Fibroblast of lung (primary cell): ENCODE data around the gene NCAPD2. TPM values are rescaled to one million over a fixed set of nuclear protein-coding genes. Genes with fewer than 3 reads are reported as not detected.
"Not testable (repeated sequence)": the region's sequence is repeated elsewhere in the genome, so short reads cannot be mapped to it uniquely, and the experiment has no call there.

Experiments
- DNase-seq, 2 donors: peaks; one replicate each; pipeline versions ENCODE4 v3.0.0 to v3.0.0-alpha.2; 2010; ENCODE audit warnings: low read depth in 2 of 2
- H2AFZ ChIP-seq: 2 replicates; pipeline ENCODE4 v1.5.1; 2012; ENCODE audit warnings: low read length, control low read depth, inconsistent platforms
- H3K27ac ChIP-seq: 2 replicates; pipeline ENCODE4 v1.5.1; 2011; ENCODE audit warnings: low read length, control low read depth; ENCODE audit not compliant: insufficient read depth
- H3K27me3 ChIP-seq: 2 replicates; pipeline ENCODE4 v1.5.1; 2011; ENCODE audit warnings: mild to moderate bottlenecking, low read length; ENCODE audit not compliant: control insufficient read depth, insufficient read depth
- H3K36me3 ChIP-seq: 2 replicates; pipeline ENCODE4 v1.5.1; 2011; ENCODE audit warnings: low read length; ENCODE audit not compliant: control insufficient read depth, insufficient read depth
- H3K4me1 ChIP-seq: 2 replicates; pipeline ENCODE4 v1.5.1; 2011; ENCODE audit warnings: low read length; ENCODE audit not compliant: control insufficient read depth, insufficient read depth; ENCODE audit errors: extremely low read depth
- H3K4me2 ChIP-seq: 2 replicates; pipeline ENCODE4 v1.5.1; 2011; ENCODE audit warnings: low read length, control low read depth; ENCODE audit not compliant: insufficient read depth; ENCODE audit errors: extremely low read depth
- H3K4me3 ChIP-seq, 4 experiments: fragments of 200-600 bp in 1 of 4; sonication (generic) in 1 of 4; replicated peaks in 1 of 4; 2 replicates each; pipeline ENCODE4 v1.5.1; 2011 to 2016; ENCODE audit warnings: low read length in 4 of 4, low read depth in 3 of 4, mild to moderate bottlenecking in 3 of 4, control low read depth in 2 of 4, inconsistent platforms in 1 of 4, mixed read lengths in 1 of 4; ENCODE audit not compliant: insufficient read depth in 1 of 4; ENCODE audit errors: control extremely low read depth in 1 of 4
- H3K79me2 ChIP-seq: 2 replicates; pipeline ENCODE4 v1.5.1; 2012; ENCODE audit warnings: mild to moderate bottlenecking, low read length, inconsistent platforms; ENCODE audit not compliant: control insufficient read depth, insufficient read depth
- H3K9ac ChIP-seq: 2 replicates; pipeline ENCODE4 v1.5.1; 2011; ENCODE audit warnings: mild to moderate bottlenecking, low read length, control low read depth; ENCODE audit not compliant: insufficient read depth
- H3K9me3 ChIP-seq: 2 replicates; pipeline ENCODE4 v1.5.1; 2012; ENCODE audit warnings: low read depth, low read length; ENCODE audit not compliant: control insufficient read depth, insufficient read depth
- H4K20me1 ChIP-seq: 2 replicates; pipeline ENCODE4 v1.5.1; 2011; ENCODE audit warnings: low read length; ENCODE audit not compliant: control insufficient read depth, insufficient read depth; ENCODE audit errors: extremely low read depth
- CTCF ChIP-seq, 2 donors: IDR thresholded peaks in 1 of 2; conservative IDR thresholded peaks in 1 of 2; 1 replicate in 1 of 2; 2 replicates in 1 of 2; pipeline ENCODE4 v1.5.1; 2011 to 2012; ENCODE audit warnings: low read length in 2 of 2, control low read depth in 1 of 2, inconsistent platforms in 1 of 2, low read depth in 1 of 2, mild to moderate bottlenecking in 1 of 2
- EZH2 ChIP-seq: IDR thresholded peaks from 2 replicates; pipeline ENCODE4 v1.5.1; 2012; ENCODE audit warnings: low read length, control low read depth, mild to moderate bottlenecking; ENCODE audit errors: missing control alignments
- polyA plus RNA-seq, 2 donors: library from polyadenylated mRNA; depleted of rRNA in 1 of 2; stranded (reverse) in 1 of 2; unstranded in 1 of 2; fragments of >200 nt; gene quantifications; 2 replicates each; pipeline ENCODE4 v1.2.1, GENCODE V29; 2011 to 2012; ENCODE audit warnings: missing spikeins in 1 of 2
- total RNA-seq: library from RNA; depleted of rRNA; stranded (reverse); fragments of >200 nt; gene quantifications from 2 replicates; pipeline ENCODE4 v1.2.1, GENCODE V29; 2014

The NCAPD2 gene
- total and polyA plus RNA-seq, 2 donors (not counting 1 experiment from before 2014, with no cell fraction given), result 17.2 to 42.3 TPM

GRCh38 chr12:6476489-6476888, 17.4 kb upstream of the NCAPD2 start:
- no peaks in the 10 kb centered on the region for H3K79me2 ChIP-seq
- no peak for TF ChIP-seq CTCF (conservative IDR thresholded peaks at IDR 0.05 in 1 of 2, IDR thresholded peaks at IDR 0.05 in 1 of 2; ENCODE audit: low read depth in 1 of 2, low read length in 2 of 2)
- TF ChIP-seq EZH2, result no peak
- no peak overlapping the region for H3K9ac ChIP-seq
- H3K4me2 ChIP-seq, result no peak overlapping the region
- no peak overlapping the region for H3K27ac ChIP-seq
- H2AFZ ChIP-seq, result no peak overlapping the region
- H3K36me3 ChIP-seq, result no peaks in the 10 kb centered on the region
- H3K4me1 ChIP-seq, result no peaks in the 10 kb centered on the region
- H3K4me3 ChIP-seq, result no peak overlapping the region
- no peaks in the 10 kb centered on the region for H3K9me3 ChIP-seq
- H3K27me3 ChIP-seq, result peaks cover 9% of the 10 kb centered on the region
- H4K20me1 ChIP-seq, result no peaks in the 10 kb centered on the region
- DNase-seq, result peak; percentile 54 to 91

- DNase-seq, H3K4me2 ChIP-seq, H3K9ac ChIP-seq, H3K79me2 ChIP-seq, H3K27me3 ChIP-seq, H2AFZ ChIP-seq, H3K4me1 ChIP-seq, H3K27ac ChIP-seq, H3K9me3 ChIP-seq, H4K20me1 ChIP-seq, H3K36me3 ChIP-seq, H3K4me3 ChIP-seq: not testable (repeated sequence)
These were observed 16.1 kb upstream of the NCAPD2 start for GRCh38 chr12:6477601-6478377.

- TF ChIP-seq CTCF (conservative IDR thresholded peaks at IDR 0.05 in 1 of 2, IDR thresholded peaks at IDR 0.05 in 1 of 2; ENCODE audit: low read depth in 1 of 2, low read length in 2 of 2) (no peak), EZH2 (no peak)
- Histone ChIP-seq H3K27ac (no peak overlapping the region), H3K4me3 (no peak overlapping the region), H3K27me3 (peaks cover 9% of the 10 kb centered on the region), H3K4me1 (no peaks in the 10 kb centered on the region), H3K36me3 (no peaks in the 10 kb centered on the region), H3K79me2 (no peaks in the 10 kb centered on the region), H3K9ac (no peak overlapping the region), H4K20me1 (no peaks in the 10 kb centered on the region), H3K4me2 (no peak overlapping the region), H2AFZ (no peak overlapping the region), H3K9me3 (no peaks in the 10 kb centered on the region)
- peak in 1 of 2 donors; percentile 36 for DNase-seq
These were observed 15.5 kb upstream of the NCAPD2 start for GRCh38 chr12:6478416-6478815.
